Peyer's patch (tissue), 4 donors: ENCODE measurements around the gene SORL1. TPM values are rescaled to one million over a fixed set of nuclear protein-coding genes. Genes with fewer than 3 reads are reported as not detected.

ENCODE experiments used
- DNase-seq, 3 donors: peaks; one replicate each; pipeline ENCODE4 v3.0.0-alpha.2; 2017 to 2019
- H3K27ac ChIP-seq, 4 donors: fragments of 200-600 bp; sonication (generic); one replicate each; pipeline ENCODE4 v1.5.1; 2016 to 2019
- H3K27me3 ChIP-seq, 2 donors: fragments of 200-600 bp; sonication (generic); one replicate each; pipeline ENCODE4 v1.5.1; 2019
- H3K36me3 ChIP-seq, 3 donors: fragments of 200-600 bp; sonication (generic); one replicate each; pipeline ENCODE4 v1.5.1; 2016 to 2019
- H3K4me1 ChIP-seq, 4 donors: fragments of 200-600 bp; sonication (generic); one replicate each; pipeline ENCODE4 v1.5.1; 2016 to 2019
- H3K4me3 ChIP-seq, 4 donors: fragments of 200-600 bp; sonication (generic); 1 replicate in 3 of 4; 2 replicates in 1 of 4; pipeline ENCODE4 v1.5.1; 2016 to 2019; ENCODE audit warnings: mild to moderate bottlenecking in 1 of 4
- H3K9me3 ChIP-seq, 4 donors: fragments of 200-600 bp; sonication (generic); one replicate each; pipeline ENCODE4 v1.5.1; 2016 to 2019; ENCODE audit warnings: mild to moderate bottlenecking in 1 of 4
- POLR2A ChIP-seq, 2 donors: fragments of 450-650 bp; IDR thresholded peaks; one replicate each; pipeline ENCODE4 v1.5.1; 2017; ENCODE audit warnings: antibody characterized with exemption in 2 of 2, mild to moderate bottlenecking in 2 of 2, moderate library complexity in 2 of 2
- total RNA-seq, 4 donors: library from RNA; depleted of rRNA; stranded (reverse); fragments of >200 nt; gene quantifications; one replicate each; pipeline ENCODE4 v1.1.0, GENCODE V29; 2016
- TF ChIP-seq, protein P1 (sequence below), 6 experiments: fragments of 450-650 bp in 4 of 6; fragments of 200-600 bp in 2 of 6; sonication (generic) in 1 of 6; IDR thresholded peaks; one replicate each; pipeline ENCODE4 v1.5.1; 2017 to 2019; ENCODE audit warnings: antibody characterized with exemption in 6 of 6, mild to moderate bottlenecking in 3 of 6, moderate library complexity in 1 of 6

The SORL1 gene
- total RNA-seq, 4 donors from 2014 or later: 52.0 to 282 (median 191) TPM

DNA sequence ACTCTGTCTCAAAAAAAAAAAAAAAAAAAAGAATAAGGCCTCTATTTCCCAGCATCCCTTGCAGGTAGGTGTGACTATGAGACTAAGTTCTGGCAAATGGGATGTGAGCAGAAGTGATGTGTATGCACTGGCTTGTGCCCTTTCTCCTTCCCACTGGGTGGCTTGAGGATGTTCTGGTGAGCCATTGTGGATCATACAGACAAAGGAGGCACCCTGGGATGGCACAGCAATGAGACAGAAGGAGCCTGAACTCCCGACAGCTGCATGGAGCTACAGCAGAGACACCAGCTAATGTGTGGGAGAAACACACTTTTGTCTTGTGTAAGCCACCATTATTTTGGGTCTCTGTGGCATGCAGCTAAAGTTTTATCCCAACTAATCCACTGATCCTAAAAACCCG, 10.6 kb upstream of the SORL1 start:
- TF ChIP-seq, protein P1, sequence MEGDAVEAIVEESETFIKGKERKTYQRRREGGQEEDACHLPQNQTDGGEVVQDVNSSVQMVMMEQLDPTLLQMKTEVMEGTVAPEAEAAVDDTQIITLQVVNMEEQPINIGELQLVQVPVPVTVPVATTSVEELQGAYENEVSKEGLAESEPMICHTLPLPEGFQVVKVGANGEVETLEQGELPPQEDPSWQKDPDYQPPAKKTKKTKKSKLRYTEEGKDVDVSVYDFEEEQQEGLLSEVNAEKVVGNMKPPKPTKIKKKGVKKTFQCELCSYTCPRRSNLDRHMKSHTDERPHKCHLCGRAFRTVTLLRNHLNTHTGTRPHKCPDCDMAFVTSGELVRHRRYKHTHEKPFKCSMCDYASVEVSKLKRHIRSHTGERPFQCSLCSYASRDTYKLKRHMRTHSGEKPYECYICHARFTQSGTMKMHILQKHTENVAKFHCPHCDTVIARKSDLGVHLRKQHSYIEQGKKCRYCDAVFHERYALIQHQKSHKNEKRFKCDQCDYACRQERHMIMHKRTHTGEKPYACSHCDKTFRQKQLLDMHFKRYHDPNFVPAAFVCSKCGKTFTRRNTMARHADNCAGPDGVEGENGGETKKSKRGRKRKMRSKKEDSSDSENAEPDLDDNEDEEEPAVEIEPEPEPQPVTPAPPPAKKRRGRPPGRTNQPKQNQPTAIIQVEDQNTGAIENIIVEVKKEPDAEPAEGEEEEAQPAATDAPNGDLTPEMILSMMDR (IDR thresholded peaks at IDR 0.05): no peak
- no peak overlapping the region for H3K27ac ChIP-seq
- DNase-seq: no peak

DNA sequence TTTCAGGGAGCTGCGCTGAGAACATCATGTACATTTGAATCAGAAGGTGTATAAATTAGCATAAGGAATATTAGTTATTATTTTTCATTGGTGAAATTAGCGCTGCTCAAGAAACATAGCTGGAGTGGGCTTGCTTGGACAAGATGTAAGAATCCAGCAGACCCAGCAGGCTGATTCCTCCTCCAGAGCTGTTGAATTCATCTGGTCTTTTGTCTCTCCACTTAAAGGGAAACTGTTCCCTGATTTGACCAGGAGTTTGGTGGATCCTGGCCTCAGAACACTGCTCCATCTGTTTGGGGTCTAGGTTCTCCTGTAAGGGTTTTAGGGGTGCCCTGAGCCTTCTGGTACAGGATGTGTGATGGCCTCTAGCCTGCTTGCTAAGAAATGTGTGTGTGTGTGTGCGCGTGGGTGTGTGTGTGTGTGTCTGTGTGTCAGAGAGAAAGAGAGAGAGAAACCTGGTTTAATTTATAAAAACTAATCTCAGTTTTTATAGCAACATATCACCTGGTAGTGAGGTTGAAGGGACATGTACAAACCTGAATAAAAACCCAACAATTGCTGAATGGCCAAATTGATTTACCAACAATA, 8.3 kb upstream of the SORL1 start:
- TF ChIP-seq, protein P1 (IDR thresholded peaks at IDR 0.05): no peak
- TF ChIP-seq POLR2A (IDR thresholded peaks at IDR 0.05): no peak

More for the DNA sequence above, 10.6 kb upstream of the SORL1 start:
- no peaks in the 10 kb centered on the region for H3K9me3 ChIP-seq
- H3K27me3 ChIP-seq: no peaks in the 10 kb centered on the region
- no peaks in the 10 kb centered on the region for H3K36me3 ChIP-seq
- H3K4me3 ChIP-seq: no peak overlapping the region
- peaks cover 0 to 4% (median 0%) of the 10 kb centered on the region in 4 donors for H3K4me1 ChIP-seq

DNA sequence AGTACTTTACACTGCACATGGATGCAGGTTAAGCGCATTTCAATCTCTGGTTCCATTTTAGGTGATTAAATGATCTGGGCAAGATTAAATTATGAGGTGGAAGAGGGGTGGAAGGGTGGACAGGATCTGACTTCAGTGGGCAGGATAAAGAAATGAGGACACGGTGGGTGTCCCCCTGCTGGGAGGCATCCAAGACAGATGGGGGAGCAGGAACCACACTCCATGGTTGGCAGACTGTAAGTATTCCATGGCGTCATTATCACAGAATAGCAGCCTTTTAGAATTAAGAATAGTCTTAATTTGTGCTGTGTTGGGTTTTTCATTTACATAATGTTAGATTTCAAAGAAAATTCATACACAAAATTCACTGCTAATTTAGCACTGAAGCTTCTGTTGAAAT, 7.6 kb upstream of the SORL1 start:
- H3K4me1 ChIP-seq: peaks cover 0 to 8% (median 2%) of the 10 kb centered on the region in 4 donors
- no peaks in the 10 kb centered on the region for H3K9me3 ChIP-seq
- DNase-seq: no peak
- no peaks in the 10 kb centered on the region for H3K36me3 ChIP-seq
- no peak overlapping the region for H3K27ac ChIP-seq
- TF ChIP-seq, protein P1 (IDR thresholded peaks at IDR 0.05): no peak
- no peak for TF ChIP-seq POLR2A (IDR thresholded peaks at IDR 0.05)
- H3K4me3 ChIP-seq: no peak overlapping the region
- H3K27me3 ChIP-seq: no peaks in the 10 kb centered on the region

More for the DNA sequence above, 8.3 kb upstream of the SORL1 start:
- no peak overlapping the region for H3K27ac ChIP-seq
- peaks cover 0 to 6% (median 2%) of the 10 kb centered on the region in 4 donors for H3K4me1 ChIP-seq
- H3K36me3 ChIP-seq: no peaks in the 10 kb centered on the region
- no peaks in the 10 kb centered on the region for H3K27me3 ChIP-seq
- DNase-seq: no peak
- no peak overlapping the region for H3K4me3 ChIP-seq
- H3K9me3 ChIP-seq: no peaks in the 10 kb centered on the region

DNA sequence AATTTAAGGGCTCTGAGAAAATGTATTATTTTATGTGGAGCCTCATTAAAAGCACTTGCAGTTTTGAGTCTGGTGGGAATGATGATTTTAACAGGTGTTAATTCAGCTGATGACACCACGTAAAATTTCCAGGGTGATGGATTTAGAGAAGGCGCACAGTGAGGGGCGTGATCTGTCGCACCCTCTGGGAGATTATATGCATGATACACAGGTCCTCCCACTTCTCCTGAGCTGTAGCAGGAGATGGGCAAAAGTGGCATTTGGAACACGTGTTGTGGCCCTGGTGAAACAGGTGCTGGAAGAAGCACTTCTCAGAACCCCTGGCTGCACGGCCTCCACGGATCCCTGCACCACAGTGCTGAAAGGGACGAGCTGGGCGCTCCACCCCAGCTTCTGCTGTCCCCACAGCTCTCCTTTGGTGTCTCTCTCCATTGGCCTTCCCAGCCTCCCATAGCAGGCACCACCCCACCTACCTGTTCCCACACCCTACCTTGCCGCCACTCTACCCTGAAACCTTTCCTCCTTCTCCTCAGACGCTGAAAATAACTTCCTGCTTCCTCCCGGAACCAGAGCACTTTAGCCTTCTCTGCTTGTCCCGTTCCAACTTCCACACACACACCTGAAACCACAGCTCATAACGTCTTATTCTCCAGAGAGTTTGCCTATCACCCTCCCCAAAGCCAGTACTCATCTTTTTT, 6.9 kb upstream of the SORL1 start:
- no peaks in the 10 kb centered on the region for H3K36me3 ChIP-seq
- H3K9me3 ChIP-seq: no peaks in the 10 kb centered on the region
- H3K4me3 ChIP-seq: no peak overlapping the region
- H3K27ac ChIP-seq: no peak overlapping the region
- TF ChIP-seq, protein P1 (IDR thresholded peaks at IDR 0.05): no peak
- TF ChIP-seq POLR2A (IDR thresholded peaks at IDR 0.05): no peak
- H3K27me3 ChIP-seq: no peaks in the 10 kb centered on the region
- H3K4me1 ChIP-seq: peaks cover 0 to 15% (median 6%) of the 10 kb centered on the region in 4 donors
- DNase-seq: no peak

DNA sequence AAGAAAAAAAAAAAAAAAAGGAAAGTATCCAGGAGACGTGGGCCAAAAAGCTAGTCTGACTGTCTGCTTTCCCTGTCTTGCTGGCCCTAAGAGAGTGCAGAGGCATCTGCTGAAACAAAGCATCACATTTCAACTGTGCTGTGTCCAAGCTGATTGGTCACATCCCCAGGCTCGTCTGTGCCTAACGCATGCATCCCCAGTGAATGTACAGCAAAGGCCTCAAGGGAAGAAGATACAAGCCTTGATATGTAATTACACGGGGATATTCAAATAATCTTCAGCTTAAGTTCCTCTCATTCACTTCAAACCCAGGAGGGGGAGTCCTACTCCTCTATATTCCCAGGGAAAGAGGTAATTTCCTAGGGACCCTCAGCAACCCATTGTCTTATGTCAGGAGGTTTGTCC, 5.4 kb upstream of the SORL1 start:
- H3K4me3 ChIP-seq: no peak overlapping the region
- no peaks in the 10 kb centered on the region for H3K36me3 ChIP-seq
- peaks cover 0 to 16% (median 9%) of the 10 kb centered on the region in 4 donors for H3K4me1 ChIP-seq
- TF ChIP-seq, protein P1 (IDR thresholded peaks at IDR 0.05): no peak
- no peak for TF ChIP-seq POLR2A (IDR thresholded peaks at IDR 0.05)
- H3K9me3 ChIP-seq: no peaks in the 10 kb centered on the region
- H3K27ac ChIP-seq: peak overlapping the region in 1 of 4 donors; percentile 14
- no peak for DNase-seq
- H3K27me3 ChIP-seq: no peaks in the 10 kb centered on the region
